GM21825 (cell line): ENCODE data around the gene ZSCAN10.
"Not testable (repeated sequence)": the region's sequence is repeated elsewhere in the genome, so short reads cannot be mapped to it uniquely, and the experiment has no call there.

Experiments
- ATAC-seq: cut with Tn5 transposase; IDR thresholded peaks from one replicate; pipeline ENCODE4 v1.9.1; 2021; ENCODE audit warnings: mild to moderate bottlenecking, moderate library complexity; ENCODE audit not compliant: unreplicated experiment

ZSCAN10 gene

DNA sequence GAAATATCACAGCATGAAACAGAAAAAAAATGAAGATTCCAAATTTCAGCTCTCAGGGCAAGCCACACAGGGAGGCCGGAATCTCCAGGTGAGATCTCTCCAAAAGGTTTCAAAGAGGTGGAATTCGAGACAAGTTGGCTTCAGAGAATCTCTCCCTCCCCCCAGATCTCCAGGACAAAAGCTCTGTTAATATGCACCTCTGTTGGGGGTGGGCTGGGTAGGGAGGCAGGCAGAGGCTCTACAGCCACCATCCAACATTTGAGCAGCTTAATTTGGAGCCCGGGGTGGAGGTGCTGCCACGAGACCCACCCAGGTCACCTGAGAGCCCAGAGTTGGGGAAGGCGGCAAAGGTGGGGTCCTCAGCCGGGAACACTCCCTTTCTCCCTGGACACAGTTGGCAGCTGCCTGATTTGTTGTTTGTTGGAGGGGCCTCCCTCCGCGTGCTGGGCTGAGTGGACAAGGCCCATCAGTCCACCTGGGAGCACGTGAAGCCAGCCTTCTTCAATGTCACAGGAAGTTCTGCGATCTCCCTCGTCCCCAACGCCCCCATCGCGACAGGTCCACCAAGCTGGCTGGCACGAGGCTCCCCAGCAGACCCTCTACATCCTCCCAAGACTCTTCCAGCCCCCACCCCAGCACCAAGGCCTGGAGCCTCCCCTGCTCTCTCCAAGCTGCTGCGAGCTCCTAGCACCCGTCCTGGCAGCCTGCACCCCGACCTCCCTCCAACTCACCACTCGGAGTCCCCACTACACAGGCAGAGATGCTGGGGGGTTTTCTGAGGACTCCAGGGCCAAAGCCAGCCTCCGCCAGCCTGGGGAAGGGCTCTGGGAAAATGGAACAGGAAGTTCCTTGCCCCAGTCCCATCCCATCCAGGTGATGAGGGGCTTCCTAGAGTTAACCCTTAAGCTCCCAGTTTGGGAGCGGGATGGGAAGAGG lies at the start of gene ZSCAN10:
Gene ZSCAN10 (minus strand): TSS at position 836 of the 936 bp plus-strand sequence. CDS start 6,357 bp downstream, outside the sequence.
- ATAC-seq: no peak

DNA sequence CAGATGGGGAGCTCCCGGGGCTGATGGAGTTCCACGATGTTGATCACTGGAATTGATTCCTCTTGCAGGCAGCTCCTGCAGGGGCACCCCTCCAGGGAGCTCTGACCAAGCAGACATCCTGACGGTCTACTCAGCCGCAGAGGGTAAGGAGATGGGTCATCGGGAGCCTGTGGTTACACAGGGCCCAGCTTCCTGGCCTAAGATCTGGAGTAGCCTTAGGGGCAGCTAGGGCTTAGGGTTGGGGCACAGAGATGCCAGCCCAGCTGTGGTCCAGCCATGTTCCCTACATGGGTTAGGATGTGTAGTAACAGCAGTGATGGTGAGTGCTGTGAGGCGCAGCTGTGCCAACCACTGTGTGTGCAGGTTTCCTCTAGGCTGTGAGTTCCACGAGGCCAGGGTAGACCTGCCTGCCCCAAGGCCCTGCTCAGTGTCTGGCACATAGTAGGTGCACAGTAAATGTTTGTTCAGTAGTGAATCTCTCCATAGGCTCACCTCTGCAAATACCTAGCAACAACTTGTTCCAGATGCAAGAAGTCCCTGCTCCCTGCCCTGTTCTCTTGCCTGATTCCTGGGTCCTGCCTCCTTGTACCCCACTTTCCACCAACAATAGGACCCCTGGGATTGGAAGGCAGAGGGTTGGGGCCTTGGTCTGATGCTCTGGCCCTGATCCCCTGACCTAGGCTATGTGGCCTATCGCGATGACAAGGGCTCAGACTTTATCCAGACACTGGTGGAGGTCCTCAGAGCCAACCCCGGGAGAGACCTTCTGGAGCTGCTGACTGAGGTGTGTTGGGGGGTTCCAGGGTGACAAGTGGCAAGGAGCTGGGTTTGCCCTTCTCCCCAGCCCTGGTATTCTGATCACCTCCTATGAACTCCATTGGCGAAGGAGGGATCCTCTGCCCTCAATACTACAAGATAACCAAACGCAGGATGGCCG lies 49.4 kb upstream of the ZSCAN10 start:
- ATAC-seq: no peak

DNA sequence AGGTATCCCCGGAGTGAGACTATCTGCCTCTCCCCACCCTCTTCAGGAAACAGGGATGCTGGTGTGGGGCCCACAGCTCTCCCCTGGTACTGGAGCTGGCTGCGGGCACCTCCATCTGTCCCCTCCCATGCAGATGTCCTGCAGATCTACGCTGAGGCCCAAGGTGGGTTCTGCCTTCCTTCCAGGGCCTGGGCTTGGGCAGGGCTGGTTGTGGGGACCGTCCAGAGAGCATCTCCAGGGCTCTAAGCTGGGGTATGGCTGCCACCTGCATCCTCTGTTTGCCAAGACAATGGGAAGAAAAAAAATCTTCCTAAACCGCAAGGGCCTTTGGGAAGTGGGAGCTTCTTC lies 48.6 kb upstream of the ZSCAN10 start:
- ATAC-seq: no peak

DNA sequence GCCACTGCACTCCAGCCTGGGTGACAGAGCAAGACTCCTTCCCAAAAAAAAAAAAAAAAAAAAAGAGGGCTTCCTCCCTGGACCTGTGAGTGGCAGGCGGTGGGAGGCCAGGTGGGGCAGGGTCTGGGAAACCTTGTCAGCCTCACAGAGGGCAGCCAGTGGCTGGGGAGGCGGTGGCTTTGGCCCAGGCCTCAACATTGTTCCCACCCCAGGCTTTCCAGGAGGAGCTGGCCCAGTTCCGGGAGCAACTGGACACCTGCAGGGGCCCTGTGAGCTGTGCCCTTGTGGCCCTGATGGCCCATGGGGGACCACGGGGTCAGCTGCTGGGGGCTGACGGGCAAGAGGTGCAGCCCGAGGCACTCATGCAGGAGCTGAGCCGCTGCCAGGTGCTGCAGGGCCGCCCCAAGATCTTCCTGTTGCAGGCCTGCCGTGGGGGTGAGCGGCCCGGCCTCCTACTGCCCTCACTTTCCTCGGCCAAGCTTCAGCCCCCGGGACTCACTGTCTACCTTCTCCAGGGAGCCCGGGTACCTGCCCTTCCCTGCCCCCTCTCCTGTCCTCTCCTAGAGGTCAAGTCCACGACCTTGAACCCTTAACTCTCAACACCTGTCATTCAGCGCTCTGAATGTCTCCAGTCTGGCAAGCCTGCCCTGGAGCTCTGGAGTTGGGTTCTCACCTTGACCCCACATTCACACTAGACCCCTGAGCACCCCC lies 48.1 kb upstream of the ZSCAN10 start:
- ATAC-seq: no peak

DNA sequence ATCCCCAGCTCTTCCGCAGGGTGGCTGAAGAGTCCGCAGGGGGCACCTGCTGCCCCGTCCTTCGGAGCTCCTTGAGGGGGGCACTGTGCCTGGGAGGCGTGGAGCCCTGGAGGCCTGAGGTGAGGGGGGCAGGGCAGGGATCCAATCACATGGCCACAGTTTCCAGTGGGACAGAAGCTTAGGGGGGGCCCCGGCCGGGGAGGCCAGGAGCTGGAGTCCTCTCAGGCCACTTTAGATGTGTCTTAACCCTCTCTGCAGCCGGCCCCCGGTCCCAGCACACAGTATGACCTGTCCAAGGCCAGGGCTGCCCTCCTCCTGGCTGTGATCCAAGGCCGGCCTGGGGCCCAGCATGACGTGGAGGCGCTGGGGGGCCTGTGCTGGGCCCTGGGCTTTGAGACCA lies 46.6 kb upstream of the ZSCAN10 start:
- ATAC-seq: no peak

DNA sequence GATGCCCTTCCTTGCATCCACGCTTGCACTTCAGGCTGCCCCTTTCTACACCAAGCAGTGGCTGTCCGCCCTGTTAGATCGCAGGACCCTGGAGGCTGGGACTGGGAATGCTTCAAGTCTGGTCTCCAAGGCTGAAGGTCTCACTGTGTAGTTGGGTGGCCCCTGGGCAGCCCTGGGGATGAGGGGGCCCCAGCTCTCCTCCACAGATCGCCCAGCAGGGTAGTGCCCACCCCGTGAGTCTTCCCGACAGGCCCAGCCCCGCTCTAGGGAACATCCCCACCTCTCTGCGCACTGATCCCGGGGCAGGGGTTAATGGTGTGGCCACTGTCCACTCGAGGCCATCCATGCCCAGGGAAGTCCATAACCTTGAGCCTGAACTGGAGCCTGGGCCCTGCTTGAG lies 46.1 kb upstream of the ZSCAN10 start:
- ATAC-seq: no peak

DNA sequence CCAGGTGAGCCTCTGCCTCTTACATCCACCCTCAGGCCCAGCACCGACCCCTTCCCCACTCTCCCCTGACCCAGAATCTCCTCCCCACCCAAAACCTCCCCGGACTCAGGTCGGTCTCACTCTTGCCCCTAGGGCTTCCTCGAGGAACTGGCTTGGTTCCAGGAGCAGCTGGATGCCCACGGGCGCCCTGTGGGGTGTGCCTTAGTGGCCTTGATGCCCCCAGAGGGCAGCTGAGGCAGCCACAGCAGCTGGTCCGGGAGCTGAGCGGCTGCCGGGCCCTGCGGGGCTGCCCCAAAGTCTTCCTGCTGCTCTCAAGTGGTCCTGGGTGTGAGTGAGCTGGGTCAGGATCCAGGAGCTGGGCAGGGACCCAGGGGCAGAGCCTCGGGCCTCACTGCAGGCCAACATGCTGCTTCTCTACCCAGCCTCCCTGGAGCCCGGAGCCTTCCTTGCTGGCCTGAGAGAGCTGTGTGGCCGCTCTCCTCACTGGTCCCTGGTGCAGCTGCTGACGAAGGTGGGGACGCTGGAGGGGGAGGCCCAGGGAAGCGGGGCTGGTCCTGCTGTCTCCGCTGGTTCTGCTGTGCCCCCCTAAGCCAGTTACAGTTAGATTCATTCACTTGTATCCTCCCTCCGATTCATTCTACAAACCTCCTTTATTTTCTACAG lies 45.4 kb upstream of the ZSCAN10 start:
- no peak for ATAC-seq

DNA sequence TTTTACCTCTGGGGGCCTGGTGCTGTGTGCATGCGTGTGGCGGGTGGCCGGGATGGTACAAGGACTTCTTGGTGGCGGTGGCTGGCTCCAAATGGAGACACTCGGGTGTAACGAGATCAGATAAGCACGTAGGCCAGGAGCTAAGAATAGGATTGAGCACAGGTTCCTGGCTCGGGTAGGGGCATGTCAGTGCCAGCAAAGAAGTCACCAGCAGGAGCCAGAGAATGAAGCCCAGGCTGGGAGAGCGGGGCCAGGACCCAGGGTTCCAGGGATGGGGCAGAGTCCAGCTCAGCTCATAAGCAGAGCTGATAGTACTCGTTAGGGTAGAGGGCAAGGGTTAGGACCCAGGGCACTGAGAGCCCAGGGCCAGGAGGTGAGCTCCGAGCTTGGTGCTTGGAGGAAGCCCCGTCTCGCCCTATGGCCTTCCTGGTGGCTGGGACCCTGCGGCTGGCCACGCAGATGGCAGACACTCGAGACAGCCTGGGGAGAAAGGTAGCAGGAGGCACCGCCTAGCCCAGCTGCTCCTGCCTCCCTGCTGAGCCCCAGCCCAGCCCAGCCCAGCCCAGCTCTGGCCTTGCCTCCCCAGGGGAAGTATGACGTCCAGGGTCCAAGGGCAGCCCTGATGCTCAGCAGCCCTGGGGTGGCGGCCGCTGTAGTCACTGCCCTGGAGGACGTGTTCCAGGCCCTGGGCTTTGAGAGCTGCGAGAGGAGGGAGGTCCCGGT lies 44.7 kb upstream of the ZSCAN10 start:
- ATAC-seq: no peak

DNA sequence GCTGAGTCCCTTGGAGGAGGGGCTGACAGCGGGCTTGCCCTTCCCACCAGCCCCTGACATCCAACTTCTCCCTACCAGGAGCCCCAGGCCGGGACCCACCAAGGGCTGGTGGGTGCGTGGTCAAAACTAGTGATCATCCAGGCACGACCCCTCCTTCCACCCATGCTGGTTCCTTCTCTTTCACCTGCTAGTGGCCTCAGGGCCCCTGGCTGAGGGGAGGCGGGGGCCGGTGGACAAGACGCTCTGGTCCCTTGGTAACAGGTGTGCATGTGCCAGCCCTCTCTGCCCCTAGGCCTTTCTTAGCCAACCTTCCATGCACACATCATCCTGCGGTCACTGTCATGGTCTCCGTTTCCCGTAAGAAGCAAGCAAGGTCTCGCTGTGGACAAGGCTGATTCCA lies 44.1 kb upstream of the ZSCAN10 start:
- ATAC-seq: no peak

DNA sequence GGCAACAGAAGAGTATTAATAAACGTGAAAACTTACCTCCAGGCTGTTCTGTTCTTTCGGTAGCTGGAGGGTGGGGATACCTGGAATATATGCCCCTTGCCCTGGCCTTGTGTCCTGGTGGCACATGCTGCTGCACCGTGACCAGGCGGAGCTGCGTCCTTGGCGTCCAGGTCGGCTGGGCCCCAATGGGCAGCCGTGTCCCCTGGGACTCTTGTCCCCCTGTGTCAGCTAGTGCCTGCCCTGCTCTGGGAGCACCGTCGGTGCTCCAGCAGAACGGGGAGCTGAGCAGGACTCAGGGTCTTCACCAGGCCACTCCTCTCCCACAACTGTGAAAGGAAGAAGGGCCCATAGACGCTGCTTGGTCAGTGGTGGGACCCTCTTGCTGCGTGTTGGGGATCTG lies 43.7 kb upstream of the ZSCAN10 start:
- ATAC-seq: no peak

DNA sequence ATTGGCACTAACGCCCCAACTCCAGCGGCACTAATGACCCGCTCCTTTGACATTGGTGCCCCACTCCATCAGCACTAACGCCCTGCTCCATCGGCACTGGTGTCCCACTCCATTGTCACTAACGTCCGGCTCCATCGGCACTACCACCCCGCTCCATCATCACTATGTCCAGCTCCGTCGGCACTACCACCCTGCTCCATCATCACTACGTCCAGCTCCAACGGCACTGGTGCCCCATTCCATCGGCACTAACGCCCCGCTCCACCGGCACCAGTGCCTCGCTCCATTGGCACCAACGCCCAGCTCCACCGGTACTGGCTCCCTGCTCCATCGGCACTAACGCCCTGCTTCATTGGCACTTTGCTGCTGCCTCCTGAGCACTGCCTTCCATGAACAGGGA lies 43.2 kb upstream of the ZSCAN10 start:
- no peak for ATAC-seq

DNA sequence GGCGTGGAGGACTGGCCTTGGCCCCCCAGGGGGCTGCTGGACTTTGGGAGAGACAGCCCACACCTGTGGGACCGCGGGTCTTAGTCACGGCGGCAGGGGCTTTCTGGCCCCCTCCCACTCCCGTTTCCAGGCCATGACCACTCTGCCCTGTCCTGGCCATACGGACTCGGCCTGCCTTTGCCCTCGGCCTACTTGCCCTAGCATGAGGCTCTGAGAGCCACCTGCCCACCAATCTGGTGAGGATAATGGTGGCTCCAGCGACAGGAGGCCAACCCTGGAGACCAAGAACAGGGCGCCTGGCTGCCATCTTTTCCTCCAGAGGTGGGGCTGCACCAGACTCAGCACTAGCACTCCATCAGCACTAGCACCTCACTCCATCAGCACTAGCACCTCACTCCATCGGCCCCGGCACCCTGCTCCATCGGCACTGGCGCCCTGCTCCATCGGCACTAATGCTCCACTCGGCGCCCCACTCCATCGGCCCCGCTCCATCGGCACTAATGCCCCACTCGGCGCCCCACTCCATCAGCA lies 42.8 kb upstream of the ZSCAN10 start:
- ATAC-seq: no peak

DNA sequence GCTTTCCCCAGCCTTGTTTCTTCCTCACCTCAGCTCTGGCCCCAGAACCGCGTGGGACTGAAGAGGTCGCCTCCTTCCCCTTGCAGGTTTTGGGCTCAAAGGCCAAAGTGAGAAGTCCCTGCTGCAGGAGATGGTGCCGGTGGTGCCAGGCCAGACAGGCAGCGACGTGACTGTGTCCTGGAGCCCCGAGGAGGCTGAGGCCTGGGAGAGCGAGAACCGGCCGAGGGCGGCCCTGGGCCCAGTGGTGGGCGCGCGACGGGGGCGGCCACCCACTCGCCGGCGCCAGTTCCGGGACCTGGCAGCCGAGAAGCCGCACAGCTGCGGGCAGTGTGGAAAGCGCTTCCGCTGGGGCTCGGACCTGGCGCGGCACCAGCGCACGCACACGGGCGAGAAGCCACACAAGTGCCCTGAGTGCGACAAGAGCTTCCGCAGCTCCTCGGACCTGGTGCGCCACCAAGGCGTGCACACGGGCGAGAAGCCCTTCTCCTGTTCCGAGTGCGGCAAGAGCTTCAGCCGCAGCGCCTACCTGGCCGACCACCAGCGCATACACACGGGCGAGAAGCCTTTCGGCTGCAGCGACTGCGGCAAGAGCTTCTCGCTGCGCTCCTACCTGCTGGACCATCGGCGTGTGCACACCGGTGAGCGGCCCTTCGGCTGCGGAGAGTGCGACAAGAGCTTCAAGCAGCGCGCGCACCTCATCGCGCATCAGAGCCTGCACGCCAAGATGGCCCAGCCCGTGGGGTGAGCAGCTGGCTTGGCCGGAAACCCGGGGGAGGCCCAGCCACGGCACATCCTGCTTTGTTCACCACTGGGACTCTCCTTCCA lies 41.7 kb upstream of the ZSCAN10 start:
- ATAC-seq: no peak

DNA sequence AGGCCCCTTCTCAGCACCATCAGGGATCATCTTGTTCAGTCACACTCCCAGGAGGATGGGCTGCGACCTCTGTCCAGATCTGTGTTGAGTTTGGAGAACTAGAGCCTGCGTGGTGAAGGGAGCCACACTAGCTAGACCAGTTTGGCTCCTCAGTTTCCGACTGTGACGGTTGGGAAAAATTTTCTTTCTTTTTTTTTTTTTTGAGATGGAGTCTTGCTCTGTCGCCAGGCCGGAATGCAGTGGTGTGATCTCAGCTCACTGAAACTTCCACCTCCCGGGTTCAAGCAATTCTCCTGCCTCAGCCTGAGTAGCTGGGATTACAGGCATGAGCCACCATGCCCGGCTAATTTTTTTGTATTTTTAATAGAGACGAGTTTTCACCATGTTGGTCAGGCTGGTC lies 40.5 kb upstream of the ZSCAN10 start:
- not testable (repeated sequence) for ATAC-seq

DNA sequence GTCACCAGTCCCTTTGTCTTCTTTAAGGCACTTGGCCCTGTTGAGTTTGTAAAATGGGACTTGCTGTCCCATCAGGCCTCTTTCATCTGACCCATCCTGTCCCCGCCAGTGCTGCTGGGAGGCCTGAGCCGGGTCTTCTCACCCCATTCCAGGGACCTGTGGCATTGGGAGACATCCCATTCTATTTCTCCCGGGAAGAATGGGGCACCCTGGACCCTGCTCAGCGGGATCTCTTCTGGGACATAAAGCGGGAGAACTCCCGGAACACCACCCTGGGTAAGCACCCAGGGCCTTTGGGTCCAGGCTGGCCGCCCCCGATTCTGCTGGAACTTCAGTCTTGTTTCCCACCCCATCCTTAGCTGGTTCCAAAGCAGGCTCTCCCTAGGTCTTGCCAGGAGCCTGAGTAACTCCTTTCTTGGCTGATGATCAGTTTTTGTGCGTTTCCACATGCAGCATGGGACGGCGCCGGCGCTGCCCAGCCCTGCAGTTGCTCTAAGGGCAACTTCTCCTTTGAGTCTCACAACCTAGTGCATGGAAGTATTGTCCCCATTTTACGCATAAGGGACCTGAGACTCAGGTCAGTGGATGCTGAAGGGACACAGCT lies 39.8 kb upstream of the ZSCAN10 start:
- no peak for ATAC-seq

DNA sequence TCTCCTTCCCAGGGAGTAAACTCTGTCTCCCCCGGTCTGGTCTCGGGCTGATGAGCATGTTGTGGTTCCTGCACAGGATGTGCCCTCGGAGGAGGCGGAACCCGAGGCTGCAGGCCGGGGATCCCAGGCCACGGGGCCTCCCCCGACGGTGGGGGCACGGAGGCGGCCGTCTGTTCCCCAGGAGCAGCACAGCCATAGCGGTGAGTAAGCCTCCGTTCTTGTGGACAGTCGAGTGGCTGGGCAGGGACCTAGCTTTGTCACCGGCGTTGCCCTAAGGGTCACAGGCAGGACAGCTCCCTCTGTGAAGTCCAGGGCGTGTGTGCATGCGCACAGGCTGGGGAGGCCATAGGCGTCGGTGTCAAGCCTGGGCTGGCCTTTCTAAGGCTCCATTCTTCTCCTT lies 39.2 kb upstream of the ZSCAN10 start:
- no peak for ATAC-seq

DNA sequence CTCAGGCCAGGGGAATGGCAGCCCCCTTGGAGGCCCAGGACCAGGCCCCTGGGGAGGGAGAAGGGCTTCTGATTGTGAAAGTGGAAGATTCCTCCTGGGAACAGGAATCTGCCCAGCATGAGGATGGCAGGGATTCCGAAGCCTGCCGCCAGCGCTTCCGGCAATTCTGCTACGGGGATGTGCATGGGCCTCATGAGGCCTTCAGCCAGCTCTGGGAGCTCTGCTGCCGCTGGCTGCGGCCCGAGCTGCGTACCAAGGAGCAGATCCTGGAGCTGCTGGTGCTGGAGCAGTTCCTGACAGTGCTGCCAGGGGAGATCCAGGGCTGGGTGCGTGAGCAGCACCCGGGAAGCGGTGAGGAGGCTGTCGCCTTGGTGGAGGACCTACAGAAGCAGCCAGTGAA lies 38.2 kb upstream of the ZSCAN10 start:
- ATAC-seq: no peak

DNA sequence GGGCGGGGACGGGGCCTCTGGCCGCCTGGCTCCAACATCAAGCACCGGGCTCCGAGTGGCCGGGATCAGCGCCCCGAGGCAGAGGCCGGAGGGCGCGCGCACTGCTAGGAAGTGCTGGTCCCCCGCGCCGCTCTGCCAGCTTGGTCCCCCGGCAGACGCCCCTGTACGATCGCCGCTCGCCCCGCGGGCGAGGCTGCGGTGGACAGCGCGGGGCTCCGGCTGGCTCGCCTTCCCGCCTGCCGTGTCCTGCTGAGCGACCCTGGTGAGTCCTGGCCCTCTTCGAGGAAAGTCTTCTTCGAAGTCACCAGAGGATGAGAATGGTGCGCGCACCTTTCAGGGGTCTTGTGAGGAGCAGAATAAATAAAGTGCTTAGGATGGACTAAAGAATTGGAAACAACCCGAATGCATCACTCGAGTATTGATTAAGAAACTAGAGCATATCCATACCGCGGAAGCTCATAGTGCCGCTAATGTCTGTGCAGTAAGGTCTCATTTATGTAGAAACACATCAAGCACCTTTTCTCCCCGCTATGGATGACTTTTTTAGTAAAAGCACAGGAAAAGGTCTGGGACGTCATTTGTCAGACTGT lies 36.1 kb upstream of the ZSCAN10 start:
- ATAC-seq: peak; percentile 15
